Measurements from ENCODE around the gene CEACAM18.
"Not testable (repeated sequence)": the region's sequence is repeated elsewhere in the genome, so short reads cannot be mapped to it uniquely, and the experiment has no call there.

CEACAM18 gene

GRCh38 chr19:51462276-51462675, 16.1 kb upstream of the CEACAM18 start:
- no peak for DNase-seq

GRCh38 chr19:51462681-51463080, 15.7 kb upstream of the CEACAM18 start:
- no peak for DNase-seq

- DNase-seq, result not testable (repeated sequence)
Measured at GRCh38 chr19:51463976-51464581, 14.3 kb upstream of the CEACAM18 start.

- DNase-seq, result no peak
Measured at GRCh38 chr19:51466723-51467122, 11.6 kb upstream of the CEACAM18 start.

DNA sequence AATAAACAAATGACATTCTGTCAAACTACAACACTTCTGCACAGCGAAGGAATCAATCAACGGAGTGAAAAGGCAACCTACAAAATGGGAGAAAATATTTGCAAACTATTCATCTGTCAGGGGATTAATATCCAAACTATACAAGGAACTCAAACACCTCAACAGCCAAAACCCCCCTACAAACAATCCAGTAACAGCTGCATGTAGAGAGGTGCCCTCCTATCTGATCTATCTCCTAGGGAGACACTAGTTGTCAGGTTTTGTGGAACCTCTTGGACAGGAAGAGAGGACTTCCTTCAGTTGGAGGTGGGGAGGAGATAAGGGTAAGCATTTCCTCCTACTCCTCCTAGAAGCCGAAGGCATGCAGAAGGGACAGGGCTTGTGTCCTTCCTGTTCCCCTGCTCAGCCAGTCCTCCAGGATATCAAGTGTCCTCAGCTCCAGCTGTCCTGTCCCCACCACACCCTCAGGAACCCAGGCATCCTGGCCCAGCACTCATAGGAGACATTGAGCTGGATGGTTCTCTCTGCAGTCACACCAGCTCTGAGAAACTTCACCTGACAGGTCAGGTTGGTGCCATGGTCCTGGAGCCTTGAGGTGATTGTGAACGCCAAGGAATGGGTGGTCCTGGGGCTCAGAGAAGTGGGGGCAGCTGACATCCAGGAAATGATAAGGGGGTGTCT, 10.3 kb upstream of the CEACAM18 start:
- no peak for DNase-seq

DNA sequence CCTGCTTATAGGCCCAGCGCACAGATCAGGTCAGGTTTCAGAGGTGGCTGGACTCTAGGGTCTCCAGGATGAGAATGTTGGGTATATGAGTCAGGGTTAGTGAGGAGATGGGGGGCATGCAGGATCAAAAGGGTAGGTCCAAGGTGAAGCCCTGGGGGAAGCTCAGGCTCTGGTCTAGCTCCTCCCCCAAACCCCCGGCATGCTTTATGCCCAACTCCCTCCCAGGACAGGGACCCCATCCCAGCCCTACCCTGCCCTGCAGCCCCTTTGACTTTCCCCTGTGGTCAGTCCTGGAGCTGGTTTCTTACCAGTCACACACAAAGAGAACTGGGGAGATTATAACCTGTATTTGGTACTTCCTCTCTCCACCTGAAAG, 9.8 kb upstream of the CEACAM18 start:
- no peak for DNase-seq

GRCh38 chr19:51469162-51469561, 9.2 kb upstream of the CEACAM18 start:
- DNase-seq, result no peak

DNA sequence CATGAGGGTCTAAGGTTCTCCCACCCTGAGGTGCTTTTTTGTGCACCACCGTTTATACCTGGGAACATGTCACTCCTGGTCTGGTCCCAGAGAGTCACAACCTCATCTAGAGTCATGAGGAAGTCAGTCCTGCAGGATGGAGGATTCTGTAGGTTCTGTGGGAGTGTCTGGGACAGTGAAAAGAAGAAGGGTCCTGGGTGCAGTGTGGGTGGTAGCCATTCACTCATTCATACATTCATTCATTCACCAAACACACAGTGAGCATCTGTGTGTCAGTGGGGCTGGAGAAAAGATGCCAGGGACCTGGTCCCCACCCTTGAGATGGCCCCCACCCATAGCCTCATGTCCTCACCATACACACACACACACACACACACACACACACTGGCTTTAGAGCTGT, 8.7 kb upstream of the CEACAM18 start:
- DNase-seq, result no peak

- DNase-seq, result no peak
Measured at GRCh38 chr19:51470966-51471365, 7.4 kb upstream of the CEACAM18 start.

DNA sequence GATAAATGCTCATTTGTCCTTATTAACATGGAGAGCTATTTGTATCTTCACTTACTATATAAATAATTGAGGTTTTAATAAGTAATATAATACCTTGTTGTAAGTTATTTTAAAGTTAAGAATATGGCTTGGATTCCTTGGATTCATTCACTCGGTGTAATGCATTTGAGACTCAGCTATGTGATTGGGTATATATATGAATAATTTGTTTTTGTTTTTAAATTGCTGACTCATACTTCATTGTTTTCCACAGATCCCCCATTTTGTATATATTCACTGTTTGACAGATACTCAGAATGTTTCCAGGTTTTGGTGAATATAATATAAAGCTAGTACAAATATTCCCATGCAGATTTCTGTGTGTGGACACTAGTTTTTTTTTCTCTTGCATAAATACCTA, 6.8 kb upstream of the CEACAM18 start:
- no peak for DNase-seq

GRCh38 chr19:51472607-51473006, 5.7 kb upstream of the CEACAM18 start:
- no peak for DNase-seq

- peak; percentile 54 for DNase-seq
Measured at GRCh38 chr19:51473009-51473707, 5.2 kb upstream of the CEACAM18 start.

- DNase-seq, result no peak
Measured at GRCh38 chr19:51476164-51476563, 2.2 kb upstream of the CEACAM18 start.

DNA sequence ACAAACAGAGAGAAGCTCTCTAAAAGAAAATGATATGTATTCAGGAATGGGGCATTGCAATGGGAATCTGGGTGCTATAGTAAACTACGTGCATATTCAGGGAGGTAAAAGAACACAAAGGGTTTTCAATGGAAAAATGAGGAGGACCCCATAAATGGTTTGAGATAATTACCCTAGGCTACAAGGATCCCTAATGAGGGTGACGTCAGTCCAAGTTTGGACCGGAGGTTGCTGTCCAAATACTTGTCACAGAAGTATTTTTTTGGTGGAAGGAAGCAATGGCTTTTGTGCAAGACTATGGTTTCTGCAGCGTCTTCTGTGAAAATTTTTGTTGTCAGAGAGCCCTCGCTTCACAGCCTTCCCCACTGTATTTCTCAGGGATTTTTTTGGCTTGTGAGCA, 995 bp upstream of the CEACAM18 start:
- DNase-seq, result no peak

- DNase-seq, result no peak
Measured at GRCh38 chr19:51479531-51480331, 1.4 kb downstream of the CEACAM18 start.

- no peak for DNase-seq
Measured at GRCh38 chr19:51480590-51480989, 2.3 kb downstream of the CEACAM18 start.

DNA sequence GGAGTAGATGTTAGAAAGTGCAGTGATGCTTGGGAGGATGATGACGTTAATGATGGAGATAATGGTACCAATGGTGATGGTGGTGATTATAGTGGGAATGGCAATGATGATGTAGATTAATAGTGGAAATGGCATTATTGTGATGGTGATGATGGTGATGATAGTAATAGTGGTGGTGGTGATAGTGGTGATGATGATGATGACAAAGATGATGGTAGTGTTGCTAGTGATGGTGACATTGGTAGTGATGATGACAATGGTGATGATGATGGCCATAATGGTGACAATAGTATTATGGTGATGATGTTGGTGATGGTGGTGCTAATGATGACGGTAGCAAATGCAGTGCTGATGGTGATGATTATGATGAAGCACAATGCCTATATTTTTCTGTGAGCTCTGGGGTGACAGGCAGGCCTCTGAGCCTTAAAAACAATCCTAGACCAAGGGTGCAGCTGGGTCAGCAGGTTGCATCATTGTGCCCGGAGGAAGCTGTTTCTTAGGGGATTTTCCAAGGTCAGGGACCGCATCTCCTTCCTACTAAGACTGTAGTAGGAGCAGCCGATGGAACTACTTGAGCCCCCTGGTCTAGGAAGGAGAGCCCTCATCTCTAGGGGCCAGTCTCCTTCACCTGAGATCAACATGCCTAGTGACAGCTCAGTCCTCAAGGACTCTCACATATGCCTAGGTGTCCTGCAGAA, 7.8 kb downstream of the CEACAM18 start:
- DNase-seq, result no peak

DNA sequence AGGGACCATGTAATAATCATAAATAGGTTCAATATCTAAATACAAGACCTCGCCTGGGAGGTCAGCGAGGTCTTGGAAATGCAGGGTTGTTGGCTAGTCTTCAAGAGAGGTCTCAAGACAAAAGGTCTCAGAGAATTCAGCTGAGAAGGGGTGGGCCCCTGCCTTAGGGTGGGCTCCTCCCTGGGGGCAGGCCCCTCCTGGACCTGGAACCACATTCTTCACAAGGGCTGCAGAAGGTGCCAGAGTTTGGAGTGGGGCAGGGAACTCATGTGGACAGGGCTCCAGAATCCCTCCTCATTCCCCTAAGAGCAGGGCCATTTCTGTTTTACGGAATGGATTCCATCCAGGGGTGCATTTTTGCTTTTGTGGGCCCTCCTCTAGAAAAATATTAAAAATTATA, 10.2 kb downstream of the CEACAM18 start:
- no peak for DNase-seq

DNA sequence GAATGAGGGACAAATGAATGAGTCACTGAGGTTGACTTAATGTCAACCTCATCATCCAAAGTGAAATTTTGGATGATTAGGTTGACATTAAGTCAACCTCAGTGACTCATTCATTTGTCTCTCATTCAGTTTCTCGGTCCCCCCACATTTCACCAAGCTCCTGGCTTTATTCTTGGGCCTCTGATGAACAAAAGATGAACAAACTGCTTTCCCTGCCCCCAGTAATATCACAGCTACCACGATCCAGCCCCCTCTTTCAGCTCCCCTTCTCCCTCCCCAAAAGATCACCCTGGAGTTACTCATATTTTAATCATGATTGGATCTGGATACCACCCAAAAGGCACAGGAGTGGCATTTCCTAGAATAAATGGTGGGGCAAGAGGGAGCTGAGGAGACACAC, 10.8 kb downstream of the CEACAM18 start:
- no peak for DNase-seq

- no peak for DNase-seq
Measured at GRCh38 chr19:51490676-51491075, 12.3 kb downstream of the CEACAM18 start.

DNA sequence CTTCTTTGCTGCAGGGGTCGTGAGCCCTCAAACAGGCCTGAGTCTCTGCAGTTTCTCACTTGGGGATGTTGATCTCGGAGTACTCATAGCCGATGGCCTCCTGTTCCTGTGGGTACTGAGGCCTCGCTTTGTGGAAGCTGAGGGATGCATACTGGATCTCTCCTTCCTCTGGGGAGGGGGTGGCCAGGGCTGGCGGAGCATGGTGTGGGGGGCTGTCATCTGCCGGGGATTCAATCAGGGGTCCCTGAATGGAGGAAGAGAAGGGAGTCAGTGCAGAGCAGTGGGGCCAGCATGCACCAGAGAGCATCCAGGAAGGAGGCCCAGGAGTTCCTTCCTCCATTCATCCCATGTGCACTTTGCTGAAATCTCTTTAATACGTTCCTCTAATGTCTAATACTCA, 13.2 kb downstream of the CEACAM18 start:
- DNase-seq, result no peak

DNA sequence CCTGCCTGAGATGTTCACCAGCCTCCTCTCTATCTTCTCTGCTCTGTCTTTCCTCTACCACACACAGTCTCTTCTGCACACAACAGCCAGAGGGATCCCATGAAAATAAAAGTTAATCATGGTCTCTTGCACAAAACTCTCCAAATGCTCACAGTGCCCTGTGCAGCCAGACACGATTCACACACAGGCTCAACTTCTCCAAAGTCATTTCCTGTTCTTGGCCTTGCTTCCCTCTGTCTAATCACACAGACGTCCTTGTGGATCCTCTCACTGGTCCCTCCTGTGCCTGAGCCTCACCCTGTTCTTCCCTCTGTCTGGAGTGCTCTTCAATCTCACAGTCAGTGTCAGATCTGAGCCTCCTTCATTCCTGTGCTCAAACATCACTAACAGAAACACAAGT, 15.4 kb downstream of the CEACAM18 start:
- DNase-seq, result no peak

DNA sequence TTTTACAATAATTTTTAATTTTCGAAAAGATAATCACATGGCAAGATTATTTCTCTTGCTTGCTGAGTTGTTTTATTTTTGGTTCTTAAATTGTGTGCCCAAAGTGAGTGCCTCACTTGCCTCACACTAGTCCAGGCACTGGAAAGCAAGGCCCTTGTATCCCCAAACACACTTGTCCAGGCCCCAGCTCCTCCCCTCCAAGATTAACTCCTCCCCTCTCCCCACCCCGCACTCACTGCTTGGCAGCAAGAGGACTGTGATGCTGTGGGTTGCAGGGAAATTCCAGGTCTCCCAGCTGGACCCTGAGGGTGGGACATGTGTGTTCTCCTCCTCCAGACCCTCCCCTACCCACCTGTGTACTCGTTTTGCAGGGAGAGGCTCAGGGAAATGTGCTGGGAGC, 19.3 kb downstream of the CEACAM18 start:
- no peak for DNase-seq
